Kidney tubule cell (primary cell): ENCODE measurements around the gene LRP3.
"Not testable (repeated sequence)": the region's sequence is repeated elsewhere in the genome, so short reads cannot be mapped to it uniquely, and the experiment has no call there.

Experiments used
- DNase-seq: peaks from one replicate; pipeline ENCODE4 v3.0.0-alpha.2; 2018; ENCODE audit warnings: low spot score

Gene LRP3

GRCh38 chr19:33202546-33203507 is 8.7 kb downstream of the LRP3 start:
- no peak for DNase-seq

- DNase-seq, result no peak
These were observed 9.4 kb downstream of the LRP3 start for GRCh38 chr19:33203529-33203928.

GRCh38 chr19:33204136-33204973 is 10.2 kb downstream of the LRP3 start:
- no peak for DNase-seq

GRCh38 chr19:33205110-33205509 is 11.0 kb downstream of the LRP3 start:
- DNase-seq, result no peak

GRCh38 chr19:33205531-33206260 is 11.6 kb downstream of the LRP3 start:
- DNase-seq, result no peak

GRCh38 chr19:33206261-33207039 is 12.3 kb downstream of the LRP3 start:
- no peak for DNase-seq

- no peak for DNase-seq
These were observed 13.0 kb downstream of the LRP3 start for GRCh38 chr19:33207040-33207620.

- DNase-seq, result no peak
These were observed 13.8 kb downstream of the LRP3 start for GRCh38 chr19:33207903-33208302.

GRCh38 chr19:33208371-33208895 is 14.3 kb downstream of the LRP3 start:
- no peak for DNase-seq

GRCh38 chr19:33208904-33209849 is 15.0 kb downstream of the LRP3 start:
- DNase-seq, result no peak

- not testable (repeated sequence) for DNase-seq
These were observed 15.7 kb downstream of the LRP3 start for GRCh38 chr19:33209850-33210230.

- DNase-seq, result no peak
These were observed 16.3 kb downstream of the LRP3 start for GRCh38 chr19:33210266-33210940.

- no peak for DNase-seq
These were observed 17.8 kb downstream of the LRP3 start for GRCh38 chr19:33211794-33212435.

- no peak for DNase-seq
These were observed 18.5 kb downstream of the LRP3 start for GRCh38 chr19:33212436-33213172.

- DNase-seq, result no peak
These were observed 20.5 kb downstream of the LRP3 start for GRCh38 chr19:33214596-33214995.

- DNase-seq, result no peak
These were observed 21.5 kb downstream of the LRP3 start for GRCh38 chr19:33215438-33216197.

GRCh38 chr19:33216198-33216830 is 22.2 kb downstream of the LRP3 start:
- DNase-seq, result no peak
